ENCODE data around the gene BOLL. TPM values are rescaled to one million over a fixed set of nuclear protein-coding genes. Genes with fewer than 3 reads are reported as not detected.

Gene BOLL
- total and polyA plus RNA-seq, 2 donors (not counting 1 experiment from before 2014, with no cell fraction given) = not detected

GRCh38 chr2:197810491-197810890, 25.4 kb upstream of the BOLL start:
- Histone ChIP-seq H3K4me1 (ENCODE audit: control insufficient read depth in 2 of 2, insufficient read depth in 2 of 2, low read length in 2 of 2) (peaks cover under 1 to 2% of the 10 kb centered on the region in 2 donors), H4K20me1 (ENCODE audit: control insufficient read depth, insufficient read depth, low read length, poor library complexity, severe bottlenecking) (no peaks in the 10 kb centered on the region), H3K36me3 (replicated peaks in 1 of 2; ENCODE audit: control extremely low read depth in 1 of 2, control insufficient read depth in 1 of 2, extremely low read depth in 1 of 2, insufficient read depth in 2 of 2, low read length in 1 of 2) (no peaks in the 10 kb centered on the region), H3K4me2 (replicated peaks; ENCODE audit: low read depth, low read length, poor library complexity, severe bottlenecking) (no peak overlapping the region), H3K4me3 (ENCODE audit: control extremely low read depth in 1 of 5, extremely low read depth in 1 of 5, insufficient read depth in 1 of 5, low read depth in 2 of 5, low read length in 4 of 5) (no peak overlapping the region), H3K27ac (ENCODE audit: low read length in 2 of 2) (no peak overlapping the region), H3K27me3 (replicated peaks in 1 of 4; ENCODE audit: control extremely low read depth in 1 of 4, control insufficient read depth in 3 of 4, insufficient read depth in 4 of 4, low read length in 3 of 4) (peaks cover 0 to 20% (median 9%) of the 10 kb centered on the region in 4 experiments), H3K9ac (ENCODE audit: low read length) (no peak overlapping the region), H3K79me2 (ENCODE audit: control insufficient read depth, insufficient read depth, low read length) (no peaks in the 10 kb centered on the region), H2AFZ (ENCODE audit: insufficient read depth, low read depth, low read length, poor library complexity, severe bottlenecking) (no peak overlapping the region), H3K9me3 (ENCODE audit: control extremely low read depth in 1 of 3, control insufficient read depth in 2 of 3, insufficient read depth in 1 of 3, low read length in 2 of 3) (no peaks in the 10 kb centered on the region)
- ATAC-seq (ENCODE audit: low read depth) (no peak), DNase-seq (no peak)
- CTCF ChIA-PET = no interaction called here
- Mint-ChIP-seq H3K27me3 (peaks cover 47% of the 10 kb centered on the region), H3K4me1 (peaks cover 4% of the 10 kb centered on the region), H3K27ac (no peak overlapping the region), H3K9me3 (ENCODE audit: insufficient read depth) (no peaks in the 10 kb centered on the region), H3K4me3 (no peak overlapping the region)
- intact Hi-C loops (cut with micrococcal nuclease) = no loop called here
- TF ChIP-seq EZH2 (IDR thresholded peaks at IDR 0.05; ENCODE audit: borderline replicate concordance, insufficient read depth, low read depth, low read length, poor library complexity, severe bottlenecking) (no peak), CTCF (IDR thresholded peaks at IDR 0.05) (no peak)
- POLR2A ChIA-PET = no interaction called here
- 86% methylated on average over 1 of the region's 3 CpGs for WGBS (ENCODE audit: insufficient coverage)

- ATAC-seq (ENCODE audit: low read depth) = no peak
- no peak for DNase-seq
- H3K4me2 ChIP-seq (replicated peaks; ENCODE audit: low read depth, low read length, poor library complexity, severe bottlenecking) = no peak overlapping the region
- H3K4me1 ChIP-seq (ENCODE audit: control insufficient read depth in 2 of 2, insufficient read depth in 2 of 2, low read length in 2 of 2) = peaks cover 4 to 7% of the 10 kb centered on the region in 2 donors
- H3K4me3 ChIP-seq (ENCODE audit: control extremely low read depth in 1 of 5, extremely low read depth in 1 of 5, insufficient read depth in 1 of 5, low read depth in 2 of 5, low read length in 4 of 5) = no peak overlapping the region
- peaks cover 0 to 24% (median 11%) of the 10 kb centered on the region in 4 experiments for H3K27me3 ChIP-seq (replicated peaks in 1 of 4; ENCODE audit: control extremely low read depth in 1 of 4, control insufficient read depth in 3 of 4, insufficient read depth in 4 of 4, low read length in 3 of 4)
- WGBS (ENCODE audit: insufficient coverage) = 100% methylated on average over 3 of the region's 3 CpGs
- TF ChIP-seq CTCF (IDR thresholded peaks at IDR 0.05) (no peak), EZH2 (IDR thresholded peaks at IDR 0.05; ENCODE audit: borderline replicate concordance, insufficient read depth, low read depth, low read length, poor library complexity, severe bottlenecking) (no peak)
- no peaks in the 10 kb centered on the region for H4K20me1 ChIP-seq (ENCODE audit: control insufficient read depth, insufficient read depth, low read length, poor library complexity, severe bottlenecking)
- no peaks in the 10 kb centered on the region for H3K36me3 ChIP-seq (replicated peaks in 1 of 2; ENCODE audit: control extremely low read depth in 1 of 2, control insufficient read depth in 1 of 2, extremely low read depth in 1 of 2, insufficient read depth in 2 of 2, low read length in 1 of 2)
- Mint-ChIP-seq H3K27me3 (peaks cover 44% of the 10 kb centered on the region), H3K4me3 (no peak overlapping the region), H3K9me3 (ENCODE audit: insufficient read depth) (no peaks in the 10 kb centered on the region), H3K27ac (no peak overlapping the region), H3K4me1 (peaks cover 6% of the 10 kb centered on the region)
- no peaks in the 10 kb centered on the region for H3K79me2 ChIP-seq (ENCODE audit: control insufficient read depth, insufficient read depth, low read length)
- ChIA-PET CTCF (no interaction called here), POLR2A (no interaction called here)
- H3K27ac ChIP-seq (ENCODE audit: low read length in 2 of 2) = no peak overlapping the region
- H3K9ac ChIP-seq (ENCODE audit: low read length) = no peak overlapping the region
- H2AFZ ChIP-seq (ENCODE audit: insufficient read depth, low read depth, low read length, poor library complexity, severe bottlenecking) = no peak overlapping the region
- intact Hi-C loops (cut with micrococcal nuclease) = no loop called here
- H3K9me3 ChIP-seq (ENCODE audit: control extremely low read depth in 1 of 3, control insufficient read depth in 2 of 3, insufficient read depth in 1 of 3, low read length in 2 of 3) = no peaks in the 10 kb centered on the region
These were observed 24.9 kb upstream of the BOLL start for GRCh38 chr2:197810016-197810415.

Data from B cell (primary cell).